H1 (cell line): ENCODE results near the gene ISG20L2. TPM values are rescaled to one million over a fixed set of nuclear protein-coding genes. Genes with fewer than 3 reads are reported as not detected.

Experiments
- CTCF ChIA-PET: fragments of 300-600 bp; sonication (Branson Sonifier 250); formaldehyde crosslinking; loops from one replicate; lab custom pipeline; 2021; ENCODE audit not compliant: partially characterized antibody; lab: Charles Lee
- POLR2A ChIA-PET: fragments of 300-600 bp; sonication (Branson Sonifier 250); formaldehyde crosslinking; loops from one replicate; lab custom pipeline; 2021; ENCODE audit warnings: inconsistent platforms; ENCODE audit not compliant: partially characterized antibody; lab: Charles Lee
- DNase-seq, 2 experiments: peaks; one replicate each; pipeline versions ENCODE4 v3.0.0 to v3.0.0-alpha.2; 2010 to 2022; ENCODE audit warnings: low spot score in 2 of 2, low read depth in 1 of 2, mixed read lengths in 1 of 2
- FAIRE-seq: peaks from 2 replicates; lab custom pipeline; 2011; peaks lifted over from hg19 to GRCh38; lab: Jason Lieb, UNC
- H2AFZ ChIP-seq: 2 replicates; pipeline ENCODE4 v1.8.1; 2012; ENCODE audit warnings: low read length, inconsistent platforms
- H2AK5ac ChIP-seq: 2 replicates; pipeline ENCODE4 v1.6.1; 2013; ENCODE audit warnings: low read depth, low read length
- H2BK120ac ChIP-seq: replicated peaks from 2 replicates; pipeline ENCODE3; 2013; ENCODE audit warnings: low read depth, low read length, inconsistent platforms
- H2BK12ac ChIP-seq: 2 replicates; pipeline ENCODE4 v1.6.1; 2013; ENCODE audit warnings: low read depth, low read length
- H2BK15ac ChIP-seq: 2 replicates; pipeline ENCODE4 v1.6.1; 2013; ENCODE audit warnings: low read length
- H2BK20ac ChIP-seq: 2 replicates; pipeline ENCODE4 v1.6.1; 2013; ENCODE audit warnings: low read length
- H2BK5ac ChIP-seq: 2 replicates; pipeline ENCODE4 v1.6.1; 2013; ENCODE audit warnings: low read depth, low read length
- H3K14ac ChIP-seq: 2 replicates; pipeline ENCODE4 v1.6.1; 2013; ENCODE audit warnings: inconsistent platforms; ENCODE audit not compliant: insufficient read length
- H3K18ac ChIP-seq: 2 replicates; pipeline ENCODE4 v1.6.1; 2013; ENCODE audit warnings: low read length; ENCODE audit errors: extremely low read depth
- H3K23ac ChIP-seq: 2 replicates; pipeline ENCODE4 v1.6.1; 2013; ENCODE audit warnings: inconsistent platforms; ENCODE audit not compliant: insufficient read length
- H3K23me2 ChIP-seq: 2 replicates; pipeline ENCODE4 v1.6.1; 2013; ENCODE audit warnings: low read depth, low read length
- H3K27ac ChIP-seq: 2 replicates; pipeline ENCODE4 v1.6.1; 2011; ENCODE audit warnings: low read depth, low read length, inconsistent platforms
- H3K27me3 ChIP-seq, 4 experiments: replicated peaks in 1 of 4; 1 replicate in 1 of 4; 2 replicates in 3 of 4; pipeline versions ENCODE4 v1.6.1 to v1.8.1; 2011 to 2013; ENCODE audit warnings: low read length in 3 of 4, mild to moderate bottlenecking in 3 of 4, inconsistent platforms in 2 of 4, mixed read lengths in 2 of 4, moderate library complexity in 1 of 4; ENCODE audit not compliant: control insufficient read depth in 3 of 4, insufficient read depth in 3 of 4; ENCODE audit errors: extremely low read depth in 1 of 4
- H3K36me3 ChIP-seq, 4 experiments: 2 replicates each; pipeline versions ENCODE4 v1.6.1 to v1.8.1; 2011 to 2013; ENCODE audit warnings: mild to moderate bottlenecking in 4 of 4, low read length in 3 of 4, moderate library complexity in 2 of 4, control low read depth in 1 of 4, inconsistent platforms in 1 of 4; ENCODE audit not compliant: insufficient read depth in 4 of 4, control insufficient read depth in 2 of 4
- H3K4ac ChIP-seq: replicated peaks from 2 replicates; pipeline ENCODE3; 2013; ENCODE audit warnings: low read length, low read depth, mixed read lengths, inconsistent platforms; ENCODE audit not compliant: insufficient read length
- H3K4me1 ChIP-seq, 4 experiments: replicated peaks in 1 of 4; 1 replicate in 1 of 4; 2 replicates in 3 of 4; pipeline versions ENCODE4 v1.6.1 to v1.8.1; 2011 to 2013; ENCODE audit warnings: low read length in 3 of 4, inconsistent platforms in 2 of 4, mixed read lengths in 1 of 4; ENCODE audit not compliant: insufficient read depth in 4 of 4, control insufficient read depth in 3 of 4
- H3K4me2 ChIP-seq, 2 experiments: 2 replicates each; pipeline versions ENCODE4 v1.6.1 to v1.8.1; 2011 to 2013; ENCODE audit warnings: low read depth in 2 of 2, low read length in 2 of 2, control low read depth in 1 of 2, inconsistent platforms in 1 of 2, mild to moderate bottlenecking in 1 of 2; ENCODE audit not compliant: insufficient read depth in 1 of 2
- H3K4me3 ChIP-seq, 4 experiments: fragments of 200-600, 300-600 bp in 1 of 4; sonication (generic), shearing (Covaris generic), sonication (Bioruptor Twin) in 1 of 4; 2 replicates each; pipeline versions ENCODE4 v1.5.1 to v1.8.1; 2011 to 2016; ENCODE audit warnings: low read length in 4 of 4, low read depth in 3 of 4, control low read depth in 2 of 4, inconsistent platforms in 2 of 4, mild to moderate bottlenecking in 2 of 4, mixed read lengths in 1 of 4, moderate library complexity in 1 of 4; ENCODE audit not compliant: insufficient read depth in 2 of 4; ENCODE audit errors: extremely low read depth in 1 of 4
- H3K56ac ChIP-seq: replicated peaks from 2 replicates; pipeline ENCODE3; 2013; ENCODE audit warnings: low read depth, mild to moderate bottlenecking, mixed read lengths, low read length, inconsistent platforms; ENCODE audit not compliant: insufficient read length
- H3K79me1 ChIP-seq: 2 replicates; pipeline ENCODE4 v1.6.1; 2013; ENCODE audit warnings: low read depth, low read length, control low read depth
- H3K79me2 ChIP-seq, 2 experiments: 2 replicates each; pipeline versions ENCODE4 v1.6.1 to v1.8.1; 2012 to 2013; ENCODE audit warnings: low read length in 2 of 2, mild to moderate bottlenecking in 2 of 2, inconsistent platforms in 1 of 2; ENCODE audit not compliant: insufficient read depth in 2 of 2, control insufficient read depth in 1 of 2
- H3K9ac ChIP-seq, 4 experiments: replicated peaks in 1 of 4; 1 replicate in 1 of 4; 2 replicates in 3 of 4; pipeline versions ENCODE4 v1.6.1 to v1.8.1; 2011 to 2013; ENCODE audit warnings: low read depth in 3 of 4, low read length in 3 of 4, control low read depth in 2 of 4, mild to moderate bottlenecking in 2 of 4, moderate library complexity in 2 of 4, inconsistent platforms in 1 of 4; ENCODE audit errors: extremely low read depth in 1 of 4
- H3K9me3 ChIP-seq, 2 experiments: 2 replicates each; pipeline versions ENCODE4 v1.6.1 to v1.8.1; 2012 to 2013; ENCODE audit warnings: mild to moderate bottlenecking in 2 of 2, moderate library complexity in 2 of 2, control low read depth in 1 of 2, inconsistent platforms in 1 of 2, low read depth in 1 of 2, low read length in 1 of 2, mixed read lengths in 1 of 2; ENCODE audit not compliant: insufficient read depth in 2 of 2
- H4K20me1 ChIP-seq, 2 experiments: replicated peaks in 1 of 2; 2 replicates each; pipeline versions ENCODE3 to v1.8.1; 2011 to 2013; ENCODE audit warnings: inconsistent platforms in 2 of 2, low read length in 2 of 2, mild to moderate bottlenecking in 1 of 2; ENCODE audit not compliant: insufficient read depth in 2 of 2, control insufficient read depth in 1 of 2
- H4K5ac ChIP-seq: 2 replicates; pipeline ENCODE4 v1.6.1; 2013; ENCODE audit warnings: low read length, low read depth, mixed read lengths, inconsistent platforms; ENCODE audit not compliant: insufficient read length
- H4K8ac ChIP-seq: 2 replicates; pipeline ENCODE4 v1.8.0; 2013; ENCODE audit warnings: mild to moderate bottlenecking, moderate library complexity, low read length, inconsistent platforms; ENCODE audit not compliant: insufficient read depth; ENCODE audit errors: extremely low read depth
- H4K91ac ChIP-seq: replicated peaks from 2 replicates; pipeline ENCODE3; 2013; ENCODE audit warnings: low read length, mixed read lengths, inconsistent platforms; ENCODE audit not compliant: insufficient read length
- CTBP2 ChIP-seq: IDR thresholded peaks from 2 replicates; pipeline ENCODE4 v1.7.0; 2011; ENCODE audit warnings: borderline replicate concordance, mild to moderate bottlenecking, moderate library complexity, mixed read lengths, low read length; ENCODE audit not compliant: insufficient read depth, insufficient read length
- JUND ChIP-seq: IDR thresholded peaks from 2 replicates; pipeline ENCODE4 v1.6.1; 2011; ENCODE audit warnings: mild to moderate bottlenecking, improper control_type of control experiment, low read length
- RXRA ChIP-seq: IDR thresholded peaks from 2 replicates; pipeline ENCODE4 v1.6.1; 2011; ENCODE audit warnings: low read depth, mild to moderate bottlenecking, low read length, moderate library complexity; ENCODE audit not compliant: insufficient read depth
- TAF1 ChIP-seq: IDR thresholded peaks from 2 replicates; pipeline ENCODE4 v1.6.1; 2011; ENCODE audit warnings: mild to moderate bottlenecking, low read depth, low read length
- WGBS, 2 experiments: shearing (Covaris generic) in 1 of 2; methylation state at CpG; one replicate each; pipeline versions ENCODE4 v1.1.6 to v1.1.7; 2013 to 2015; ENCODE audit warnings: low lambda C conversion rate in 2 of 2, mixed read lengths in 2 of 2, inconsistent platforms in 1 of 2, low coverage in 1 of 2, missing lambda C conversion rate in 1 of 2; ENCODE audit not compliant: insufficient replicate concordance in 2 of 2, insufficient coverage in 1 of 2, insufficient read length in 1 of 2; ENCODE audit errors: extremely low coverage in 1 of 2, missing lambda C conversion rate in 1 of 2; 5-methylcytosine and 5-hydroxymethylcytosine counted together
- polyA plus RNA-seq, 7 experiments: library from polyadenylated mRNA; depleted of rRNA in 3 of 7; stranded (reverse) in 5 of 7; unstranded in 2 of 7; fragments of >200 nt in 5 of 7; fragments of 200-250 nt in 2 of 7; gene quantifications; 1 replicate in 5 of 7; 2 replicates in 1 of 7; 4 replicates in 1 of 7; pipeline versions ENCODE4 v1.2.1 to v1.2.3, GENCODE V29; 2011 to 2013; ENCODE audit warnings: missing spikeins in 2 of 7, mixed read lengths in 2 of 7
- total RNA-seq: library from RNA; stranded (reverse); fragmentation: NEBNext Ultra II Directional; extraction: Animal tissue kit (Norgen Biotek cat#: 25700); gene quantifications from 2 replicates; pipeline ENCODE4 v1.2.1, GENCODE V29; 2021

Gene ISG20L2
- total and polyA plus RNA-seq, 2 of the 8 experiments (the other 6 are each of a cell fraction or from before 2014, with no cell fraction given), result 47.5 to 53.0 TPM

GRCh38 chr1:156711011-156711817 lies 17.4 kb downstream of the ISG20L2 start:
- peaks cover 12% of the 10 kb centered on the region; the same call in 1 of the 2 replicates for H3K23me2 ChIP-seq
- no peak overlapping the region for H2AFZ ChIP-seq
- 56% methylated on average over 9 of the region's 9 CpGs; no CpG with 5 or more reads in 1 of the 2 experiments for WGBS, 2 experiments
- H3K18ac ChIP-seq, result peak overlapping the region; percentile 81
- H3K23ac ChIP-seq, result no peak overlapping the region
- H4K5ac ChIP-seq, result no peak overlapping the region
- H2BK12ac ChIP-seq, result 0 out of 2 replicates have a peak overlapping the region, but pooled peaks have one; percentile 9
- no peak overlapping the region for H3K56ac ChIP-seq
- no peaks in the 10 kb centered on the region for H3K79me1 ChIP-seq
- TF ChIP-seq RXRA (0 out of 2 replicates have a peak, but pooled peaks have one; percentile 64), CTBP2 (no peak), JUND (0 out of 2 replicates have a peak, but pooled peaks have one; percentile 7), TAF1 (0 out of 2 replicates have a peak, but pooled peaks have one; percentile 16)
- no peaks in the 10 kb centered on the region for H3K36me3 ChIP-seq
- H3K27me3 ChIP-seq, result no peaks in the 10 kb centered on the region
- FAIRE-seq (no peak), DNase-seq (peak in 1 of 2 experiments; percentile 51)
- peak overlapping the region; percentile 6; the same call in 1 of the 2 replicates for H2BK5ac ChIP-seq
- H4K91ac ChIP-seq, result no peak overlapping the region
- peaks cover 18 to 48% (median 37%) of the 10 kb centered on the region in 4 experiments for H3K4me1 ChIP-seq
- ChIA-PET CTCF (interaction anchor here (0.6 to 66.0 kb wide), 10 partner anchors 6 to 183 kb away, joined by 3 to 4284 read pairs (median 5); partner anchors contain the start of genes CRABP2, HAPLN2, INSRR and ISG20L2), POLR2A (interaction anchor here (0.6 to 16.9 kb wide), 13 partner anchors 8 to 78 kb away, joined by 3 to 530 read pairs (median 7); partner anchors contain the start of genes HDGF, ISG20L2, METTL25B and NES)
- H3K4me3 ChIP-seq, result peak overlapping the region in 2 of 4 experiments; percentile 2 to 18; a peak in 3 of 8 replicates
- no peak overlapping the region for H3K27ac ChIP-seq
- H4K8ac ChIP-seq, result 0 out of 2 replicates have a peak overlapping the region, but pooled peaks have one; percentile 7
- H3K4me2 ChIP-seq, result peak overlapping the region; percentile 46 to 77; a peak in 3 of 4 replicates
- H2BK20ac ChIP-seq, result 0 out of 2 replicates have a peak overlapping the region, but pooled peaks have one; percentile 32
- H2AK5ac ChIP-seq, result no peak overlapping the region
- H3K9ac ChIP-seq, result no peak overlapping the region; a peak in 1 of 7 replicates
- H3K4ac ChIP-seq, result peak overlapping the region; percentile 44
- no peaks in the 10 kb centered on the region for H3K79me2 ChIP-seq
- H2BK120ac ChIP-seq, result no peak overlapping the region
- no peaks in the 10 kb centered on the region for H3K9me3 ChIP-seq
- H2BK15ac ChIP-seq, result no peak overlapping the region
- H3K14ac ChIP-seq, result no peak overlapping the region
- no peaks in the 10 kb centered on the region for H4K20me1 ChIP-seq
